ENCODE results near the gene ARHGEF10L. TPM values are rescaled to one million over a fixed set of nuclear protein-coding genes. Genes with fewer than 3 reads are reported as not detected.

The ARHGEF10L gene
- total RNA-seq, 1 donor from 2014 or later, result 33.1 TPM

DNA sequence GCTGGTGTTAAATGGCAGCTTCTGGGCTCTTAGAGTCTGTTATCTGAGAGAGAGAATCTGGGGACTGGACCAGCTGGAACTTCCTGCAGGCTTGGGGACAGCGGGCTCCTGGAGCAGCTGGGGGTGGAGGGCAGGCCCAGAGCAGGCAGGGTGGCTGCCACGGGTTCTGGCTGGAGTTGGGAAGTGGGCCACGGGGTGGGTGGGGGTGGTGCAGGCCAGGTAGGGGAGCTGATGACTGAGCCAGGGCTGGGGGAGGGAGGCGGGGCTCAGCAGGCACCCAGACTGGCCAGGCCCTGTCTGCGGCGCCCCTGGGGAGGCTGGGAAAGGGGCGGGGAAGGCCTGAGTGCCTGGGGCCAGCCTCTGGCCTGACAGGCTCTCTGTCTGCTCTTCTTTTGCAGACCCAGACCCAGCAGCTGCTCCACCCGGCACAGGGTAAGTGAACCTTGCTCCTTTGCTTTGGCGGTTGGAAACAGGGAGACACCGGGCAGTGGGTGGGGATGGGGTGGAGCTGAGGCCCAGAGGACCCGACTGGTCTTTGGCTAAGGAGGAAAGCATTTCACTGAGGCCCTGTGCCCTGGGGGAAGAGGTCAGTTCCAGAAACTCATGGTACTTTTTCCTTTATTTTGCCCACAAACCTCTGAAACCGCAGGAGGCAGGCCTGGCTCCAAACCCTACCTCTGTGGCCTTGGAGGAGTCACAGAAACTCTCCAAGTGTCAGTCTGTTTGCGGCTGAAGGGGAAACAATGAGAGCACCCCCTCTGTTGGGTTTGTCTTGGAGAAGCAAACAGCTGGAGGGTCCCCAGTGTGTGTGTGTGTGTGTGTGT is 48.8 kb downstream of the ARHGEF10L start:
- Mint-ChIP-seq H3K4me3 (peak overlapping the region; percentile 20), H3K36me3 (peaks cover 16% of the 10 kb centered on the region), H3K27me3 (ENCODE audit: low read depth) (no peaks in the 10 kb centered on the region), H3K4me1 (peaks cover 33% of the 10 kb centered on the region), H3K9me3 (no peaks in the 10 kb centered on the region), H3K27ac (peak overlapping the region; percentile 96)
- TF ChIP-seq, protein P1, sequence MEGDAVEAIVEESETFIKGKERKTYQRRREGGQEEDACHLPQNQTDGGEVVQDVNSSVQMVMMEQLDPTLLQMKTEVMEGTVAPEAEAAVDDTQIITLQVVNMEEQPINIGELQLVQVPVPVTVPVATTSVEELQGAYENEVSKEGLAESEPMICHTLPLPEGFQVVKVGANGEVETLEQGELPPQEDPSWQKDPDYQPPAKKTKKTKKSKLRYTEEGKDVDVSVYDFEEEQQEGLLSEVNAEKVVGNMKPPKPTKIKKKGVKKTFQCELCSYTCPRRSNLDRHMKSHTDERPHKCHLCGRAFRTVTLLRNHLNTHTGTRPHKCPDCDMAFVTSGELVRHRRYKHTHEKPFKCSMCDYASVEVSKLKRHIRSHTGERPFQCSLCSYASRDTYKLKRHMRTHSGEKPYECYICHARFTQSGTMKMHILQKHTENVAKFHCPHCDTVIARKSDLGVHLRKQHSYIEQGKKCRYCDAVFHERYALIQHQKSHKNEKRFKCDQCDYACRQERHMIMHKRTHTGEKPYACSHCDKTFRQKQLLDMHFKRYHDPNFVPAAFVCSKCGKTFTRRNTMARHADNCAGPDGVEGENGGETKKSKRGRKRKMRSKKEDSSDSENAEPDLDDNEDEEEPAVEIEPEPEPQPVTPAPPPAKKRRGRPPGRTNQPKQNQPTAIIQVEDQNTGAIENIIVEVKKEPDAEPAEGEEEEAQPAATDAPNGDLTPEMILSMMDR (IDR thresholded peaks at IDR 0.05; ENCODE audit: unreplicated experiment), result no peak
- no peak for DNase-seq (ENCODE audit: low spot score in 2 of 2, unreplicated experiment in 2 of 2)

DNA sequence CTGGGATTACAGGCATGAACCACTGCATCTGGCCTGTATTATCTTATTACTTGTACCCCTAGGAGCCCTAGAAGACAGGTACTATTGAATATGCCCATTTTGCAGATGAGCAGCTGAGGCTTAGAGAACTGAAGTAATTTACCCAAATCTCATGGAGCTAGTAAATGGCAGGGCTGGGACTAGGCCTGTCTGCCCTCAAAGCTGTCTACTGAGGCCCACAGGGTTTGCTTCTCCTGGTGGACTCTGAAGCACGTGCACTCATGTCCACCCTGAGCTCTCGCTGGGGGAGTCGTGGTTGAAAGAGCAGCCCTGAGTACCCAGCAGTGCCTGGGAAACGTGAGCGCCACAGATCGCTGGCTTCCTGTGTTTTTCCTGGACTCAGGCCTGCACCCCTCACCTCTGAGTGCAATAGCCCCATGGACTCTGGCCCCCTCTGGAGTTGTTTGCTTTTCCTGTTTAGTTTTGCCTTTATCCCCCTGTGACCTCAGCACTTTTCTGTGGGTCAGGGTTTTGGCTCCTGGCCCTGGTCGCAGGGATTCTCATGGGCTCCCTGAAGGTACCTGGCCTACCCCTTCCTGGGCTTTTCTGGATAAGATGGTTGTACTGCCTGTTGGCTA is 52.4 kb downstream of the ARHGEF10L start:
- H3K27ac Mint-ChIP-seq, result no peak overlapping the region
- no peak for DNase-seq (ENCODE audit: low spot score in 2 of 2, unreplicated experiment in 2 of 2)
- TF ChIP-seq, protein P1 (IDR thresholded peaks at IDR 0.05; ENCODE audit: unreplicated experiment), result no peak
- H3K27me3 Mint-ChIP-seq (ENCODE audit: low read depth), result no peaks in the 10 kb centered on the region
- H3K36me3 Mint-ChIP-seq, result peaks cover 8% of the 10 kb centered on the region
- no peak overlapping the region for H3K4me3 Mint-ChIP-seq
- peaks cover 43% of the 10 kb centered on the region for H3K4me1 Mint-ChIP-seq
- no peaks in the 10 kb centered on the region for H3K9me3 Mint-ChIP-seq

DNA sequence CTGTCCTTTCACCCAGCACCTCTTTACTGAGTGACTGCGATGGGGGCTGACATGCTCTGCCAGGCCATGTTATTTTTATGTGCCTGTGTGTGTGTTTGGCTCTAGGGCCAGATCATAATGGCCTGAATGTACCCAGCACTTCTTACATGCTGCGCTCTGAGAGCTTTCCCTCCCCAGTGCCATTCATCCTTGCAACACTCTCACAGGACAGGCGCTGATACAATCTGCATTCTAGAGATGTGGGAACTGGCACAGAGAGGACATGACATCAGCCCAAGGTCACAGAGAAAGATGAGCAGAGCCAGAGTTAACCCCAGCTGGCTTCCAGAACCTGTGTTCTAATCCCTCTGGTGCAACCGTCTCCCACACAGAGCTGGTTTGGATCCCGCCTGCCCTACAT is 54.5 kb downstream of the ARHGEF10L start:
- DNase-seq (ENCODE audit: low spot score in 2 of 2, unreplicated experiment in 2 of 2), result no peak
- TF ChIP-seq, protein P1 (IDR thresholded peaks at IDR 0.05; ENCODE audit: unreplicated experiment), result no peak
- Mint-ChIP-seq H3K9me3 (no peaks in the 10 kb centered on the region), H3K4me3 (no peak overlapping the region), H3K4me1 (peaks cover 26% of the 10 kb centered on the region), H3K36me3 (peaks cover 8% of the 10 kb centered on the region), H3K27me3 (ENCODE audit: low read depth) (no peaks in the 10 kb centered on the region), H3K27ac (no peak overlapping the region)

DNA sequence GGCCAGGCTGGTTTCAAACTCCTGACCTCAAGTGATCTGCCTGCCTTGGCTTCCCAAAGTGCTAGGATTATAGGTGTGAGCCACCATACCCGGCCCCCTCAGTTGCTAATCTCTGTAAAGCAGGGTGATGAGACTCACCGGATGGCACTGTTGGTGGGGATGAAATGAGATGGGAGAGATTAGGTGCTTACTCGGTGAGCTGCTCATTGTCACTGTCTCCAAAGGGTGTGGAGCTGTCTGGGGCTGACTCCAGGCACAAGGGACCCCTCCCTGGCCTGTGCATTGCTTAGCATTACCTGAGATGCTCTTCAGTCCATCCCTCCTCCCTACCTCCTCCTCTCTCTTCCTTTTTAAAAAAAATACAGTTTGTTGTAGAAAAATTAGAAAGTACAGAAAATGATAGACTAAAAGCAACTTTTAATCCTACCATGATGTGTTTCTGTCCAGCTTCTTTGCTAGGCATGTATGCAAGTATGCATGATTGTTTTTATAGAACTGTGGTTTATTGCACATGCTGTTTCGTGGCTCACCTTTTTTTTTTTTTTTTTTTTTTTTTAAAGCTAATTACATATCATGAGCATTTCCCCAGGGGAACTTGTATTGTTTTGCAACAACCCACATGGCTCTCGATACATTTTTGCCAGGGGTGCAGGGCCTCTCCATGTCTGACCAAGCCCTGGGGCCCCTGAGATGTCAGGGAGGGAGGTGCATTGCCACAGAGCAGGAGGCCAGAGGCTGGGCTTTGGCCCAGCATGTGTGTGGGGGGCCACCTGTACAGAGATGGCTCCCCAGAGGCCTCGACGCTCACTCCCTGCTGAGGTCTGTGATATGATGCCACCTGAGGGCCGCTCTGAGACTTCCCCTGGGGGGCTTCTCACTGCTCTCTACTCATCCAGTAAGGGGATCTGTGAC is 55.4 kb downstream of the ARHGEF10L start:
- TF ChIP-seq, protein P1 (IDR thresholded peaks at IDR 0.05; ENCODE audit: unreplicated experiment), result no peak
- Mint-ChIP-seq H3K36me3 (peaks cover 8% of the 10 kb centered on the region), H3K27me3 (ENCODE audit: low read depth) (no peaks in the 10 kb centered on the region)

DNA sequence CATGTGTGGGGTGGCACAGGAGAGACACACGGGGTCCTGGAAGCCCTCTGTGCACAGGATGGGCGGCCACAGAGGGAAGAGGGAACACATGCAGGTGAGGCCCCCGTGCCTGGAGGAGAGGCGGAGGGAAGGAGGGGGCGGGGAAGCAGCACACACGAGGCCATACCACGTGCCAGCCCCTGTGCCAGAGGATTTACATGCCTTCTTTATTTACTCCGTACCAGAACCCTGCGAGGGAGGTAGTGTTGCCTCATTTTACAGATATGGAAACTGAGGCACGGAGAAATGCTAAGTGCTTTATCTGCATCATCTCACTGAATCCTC is 56.1 kb downstream of the ARHGEF10L start:
- H3K36me3 Mint-ChIP-seq, result peaks cover 3% of the 10 kb centered on the region

More for the DNA sequence above, 55.4 kb downstream of the ARHGEF10L start:
- no peak for DNase-seq (ENCODE audit: low spot score in 2 of 2, unreplicated experiment in 2 of 2)
- Mint-ChIP-seq H3K4me3 (no peak overlapping the region), H3K4me1 (peaks cover 18% of the 10 kb centered on the region), H3K27ac (no peak overlapping the region), H3K9me3 (no peaks in the 10 kb centered on the region)

More for the DNA sequence above, 56.1 kb downstream of the ARHGEF10L start:
- DNase-seq (ENCODE audit: low spot score in 2 of 2, unreplicated experiment in 2 of 2), result no peak
- Mint-ChIP-seq H3K4me1 (peaks cover 18% of the 10 kb centered on the region), H3K4me3 (no peak overlapping the region), H3K27ac (no peak overlapping the region), H3K27me3 (ENCODE audit: low read depth) (no peaks in the 10 kb centered on the region), H3K9me3 (no peaks in the 10 kb centered on the region)
- TF ChIP-seq, protein P1 (IDR thresholded peaks at IDR 0.05; ENCODE audit: unreplicated experiment), result no peak
